DMS 273 (cell line): ENCODE measurements around the gene ZMYND8.

ENCODE experiments used
- DNase-seq: peaks from one replicate; lab custom pipeline; 2025; ENCODE audit not compliant: unreplicated experiment; lab: John Stamatoyannopoulos, UW

The ZMYND8 gene

GRCh38 chr20:47354714-47355488 is 1.6 kb downstream of the ZMYND8 start:
- no peak for DNase-seq

- DNase-seq, result no peak
These were observed 2.1 kb downstream of the ZMYND8 start for GRCh38 chr20:47354464-47354713.

DNA sequence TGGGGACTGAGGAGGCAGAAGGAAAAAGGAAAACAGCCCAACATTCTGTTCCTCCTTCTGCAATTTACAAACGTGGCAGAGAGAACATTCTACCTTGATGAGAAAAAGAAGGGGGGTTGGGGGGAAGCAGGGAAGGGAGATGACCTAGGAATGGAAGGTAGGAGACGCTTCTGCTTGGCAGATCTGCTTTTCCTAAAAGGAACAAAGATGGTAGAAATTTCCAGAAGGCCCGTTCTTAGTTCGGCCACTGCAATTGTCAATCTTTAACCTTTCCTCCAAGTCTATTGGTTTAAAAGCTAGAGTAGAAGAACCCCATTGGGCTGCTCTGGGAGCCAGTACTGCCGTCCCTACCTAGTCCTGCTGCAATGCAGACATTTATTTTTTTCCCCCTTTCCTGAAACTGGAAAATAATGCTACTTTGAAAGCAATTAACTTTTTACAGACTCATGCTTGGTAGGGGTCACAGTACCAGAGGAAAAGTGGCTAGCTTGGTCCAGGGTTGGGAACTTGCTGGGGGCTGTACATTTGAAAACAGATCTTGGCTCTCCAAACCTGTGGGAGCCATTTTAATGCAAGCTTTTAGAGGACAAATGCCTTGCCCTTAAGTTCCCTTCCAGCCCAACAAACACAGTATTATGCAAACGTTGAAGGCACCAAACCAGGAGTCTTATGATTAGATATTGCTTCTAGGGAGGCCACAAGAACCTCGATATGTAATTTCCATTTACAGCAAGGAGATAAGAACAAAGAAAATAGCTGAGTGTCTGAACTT is 2.6 kb downstream of the ZMYND8 start:
- peak; percentile 53 for DNase-seq

DNA sequence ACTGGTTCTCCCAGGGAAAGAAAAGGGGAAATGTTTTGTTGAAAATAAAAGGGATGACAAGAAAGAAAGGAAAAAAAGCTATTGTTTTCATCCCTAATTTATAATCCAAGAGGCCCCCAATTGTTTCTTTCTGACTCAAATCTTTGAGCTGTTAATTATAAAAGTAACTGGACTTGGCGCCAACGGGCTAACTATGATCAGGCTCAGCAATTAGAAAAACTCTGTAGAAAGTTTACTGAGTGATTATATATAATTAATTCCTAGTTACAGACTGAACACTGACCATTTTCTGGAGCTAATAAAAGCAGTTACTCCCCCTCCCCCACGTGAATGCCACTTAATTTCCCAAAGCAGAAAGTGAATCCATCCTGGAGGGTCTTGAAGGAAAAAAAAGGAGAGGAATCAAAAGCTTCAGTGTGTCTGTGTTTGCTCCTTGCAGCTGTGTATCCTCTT is 3.2 kb downstream of the ZMYND8 start:
- no peak for DNase-seq

GRCh38 chr20:47352332-47353238 is 3.9 kb downstream of the ZMYND8 start:
- DNase-seq, result peak; percentile 74

- DNase-seq, result peak; percentile 75
These were observed 4.7 kb downstream of the ZMYND8 start for GRCh38 chr20:47351643-47352331.

DNA sequence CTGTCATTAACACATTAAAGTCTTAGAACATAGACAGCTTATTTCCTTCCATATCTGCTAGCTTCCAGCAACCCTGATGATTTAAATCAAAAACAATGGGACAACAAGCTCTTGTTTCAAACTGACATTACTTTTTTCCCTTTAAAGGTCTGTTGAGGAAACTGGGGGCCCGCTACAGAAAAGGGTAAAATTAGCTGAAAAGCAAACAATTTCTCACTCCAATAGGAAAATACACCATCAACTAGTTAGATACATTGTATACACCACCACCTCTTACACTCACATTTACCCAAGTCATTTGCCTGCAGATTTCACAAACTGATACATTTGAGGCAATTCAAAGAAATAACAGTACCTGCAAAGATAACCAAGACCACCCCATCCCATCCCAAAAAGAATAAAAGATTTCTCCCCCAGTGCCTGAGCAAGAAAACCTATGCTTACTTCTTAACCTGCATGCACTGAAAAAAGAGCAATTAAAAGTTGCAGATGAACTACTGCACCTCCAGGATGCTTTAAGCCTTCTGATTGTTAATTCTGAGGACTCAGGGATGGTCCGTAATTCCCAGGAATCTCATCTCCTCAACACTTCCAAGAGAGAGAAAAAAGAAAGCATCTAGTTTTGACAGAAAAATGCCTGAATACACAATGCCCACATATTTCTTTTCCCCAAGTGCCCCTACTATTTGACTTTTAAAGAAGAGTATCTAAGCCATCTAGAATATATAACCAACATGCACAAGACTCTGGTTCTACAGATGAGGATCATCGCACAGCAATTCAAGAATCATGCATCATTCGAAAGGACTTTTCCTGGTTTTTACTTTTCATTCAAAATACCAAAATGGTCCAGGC is 5.6 kb downstream of the ZMYND8 start:
- no peak for DNase-seq

DNA sequence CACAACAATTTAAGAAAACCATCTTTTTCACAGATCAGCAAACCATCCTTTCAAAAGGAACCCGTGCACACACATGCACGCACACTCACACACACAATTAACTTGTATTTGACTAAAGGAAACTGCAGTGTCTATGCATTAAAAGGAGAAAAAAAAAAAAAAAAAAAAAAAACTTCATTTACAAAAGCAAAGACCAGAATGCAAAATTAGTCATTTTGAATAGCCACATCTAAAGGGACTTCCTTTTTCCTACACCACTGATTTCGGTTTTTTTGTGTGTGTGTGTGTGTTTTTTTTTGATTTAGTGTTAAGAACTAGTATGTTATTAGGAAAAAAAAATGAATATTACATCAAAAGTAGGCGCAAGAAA is 6.3 kb downstream of the ZMYND8 start:
- DNase-seq, result no peak

GRCh38 chr20:47349365-47350180 is 6.9 kb downstream of the ZMYND8 start:
- no peak for DNase-seq

DNA sequence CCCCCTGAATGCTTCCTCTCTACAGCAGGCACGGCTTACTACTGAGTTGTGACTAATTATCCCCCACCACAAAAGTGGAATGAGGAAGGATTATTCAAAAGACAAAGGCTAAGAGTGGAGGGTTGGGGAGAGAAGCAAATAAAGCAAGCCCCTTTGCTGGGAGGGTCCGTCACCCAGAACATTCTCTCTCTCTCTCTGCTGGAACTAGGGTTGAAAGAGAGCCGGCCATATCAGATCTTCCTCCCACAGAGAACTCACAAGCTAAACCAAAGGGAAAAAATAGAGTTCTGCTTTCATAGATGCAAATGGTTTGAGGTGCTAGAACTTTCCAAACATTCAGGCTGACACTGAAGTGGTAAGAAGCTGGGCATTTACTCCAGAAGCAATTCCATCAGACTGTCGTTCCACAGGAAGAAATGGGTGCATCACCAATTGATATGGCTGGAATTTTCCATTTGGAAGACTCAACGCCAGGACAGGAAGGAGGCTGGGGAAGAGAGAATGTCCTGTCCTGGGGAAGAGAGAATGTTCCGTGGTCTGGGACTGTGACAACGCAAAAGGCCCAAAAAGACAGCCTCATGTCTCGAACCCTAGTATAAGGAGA is 7.9 kb downstream of the ZMYND8 start:
- DNase-seq, result no peak

DNA sequence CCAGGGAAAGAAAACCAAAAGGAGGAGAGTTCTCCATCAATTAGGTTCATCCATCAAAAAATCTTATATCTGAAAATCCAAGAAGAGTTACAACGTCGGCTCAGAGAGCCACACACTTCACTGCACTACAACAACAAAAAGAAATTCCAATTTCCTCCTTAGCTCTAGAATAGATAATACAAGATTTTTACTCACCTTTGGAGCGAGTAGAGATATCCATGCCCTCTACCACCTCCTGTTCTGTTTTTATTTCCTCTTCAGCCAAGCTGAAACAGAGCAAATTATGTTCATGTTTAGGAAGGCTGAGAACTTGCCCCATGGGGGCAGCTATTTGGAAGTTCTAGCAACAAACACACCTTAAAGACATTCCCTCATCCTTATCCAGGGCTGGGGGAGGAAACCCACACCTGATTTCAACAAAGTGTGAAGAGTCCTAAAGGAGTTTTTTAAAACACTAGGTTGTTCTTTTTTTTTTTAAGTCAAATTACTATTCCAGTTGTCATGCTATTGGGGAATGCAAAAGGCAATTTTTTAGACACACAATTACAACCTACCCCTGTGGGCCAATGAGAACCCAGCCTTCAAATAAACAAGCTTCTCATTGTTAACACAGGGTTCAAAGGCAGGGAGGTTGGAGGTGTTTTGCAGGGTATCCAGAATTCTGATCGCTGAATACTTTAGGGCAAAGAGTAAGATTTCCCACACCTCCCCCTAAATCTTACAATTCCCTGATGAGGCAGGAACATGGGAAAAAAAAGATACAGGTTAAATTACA is 8.7 kb downstream of the ZMYND8 start:
- DNase-seq, result no peak

GRCh38 chr20:47346172-47346571 is 10.3 kb downstream of the ZMYND8 start:
- no peak for DNase-seq

DNA sequence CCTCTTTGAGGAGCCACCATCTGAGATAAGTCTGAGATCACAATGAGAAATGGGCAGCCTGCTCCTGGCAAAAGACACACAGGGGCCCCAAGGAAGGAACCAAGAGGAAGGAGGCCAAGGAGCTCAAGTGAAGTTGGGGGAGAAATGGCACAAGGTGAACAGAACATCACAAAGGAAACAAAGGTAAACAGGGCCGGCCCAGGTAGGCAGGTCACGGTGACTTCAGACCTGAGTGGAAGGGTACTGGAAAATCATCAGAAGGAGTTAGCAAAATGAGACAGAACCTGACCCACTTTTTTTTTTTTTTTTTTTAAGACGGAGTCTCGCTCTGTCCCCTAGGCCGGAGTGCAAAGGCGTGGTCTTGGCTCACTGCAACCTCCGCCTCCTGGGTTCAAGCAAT is 11.3 kb downstream of the ZMYND8 start:
- no peak for DNase-seq

DNA sequence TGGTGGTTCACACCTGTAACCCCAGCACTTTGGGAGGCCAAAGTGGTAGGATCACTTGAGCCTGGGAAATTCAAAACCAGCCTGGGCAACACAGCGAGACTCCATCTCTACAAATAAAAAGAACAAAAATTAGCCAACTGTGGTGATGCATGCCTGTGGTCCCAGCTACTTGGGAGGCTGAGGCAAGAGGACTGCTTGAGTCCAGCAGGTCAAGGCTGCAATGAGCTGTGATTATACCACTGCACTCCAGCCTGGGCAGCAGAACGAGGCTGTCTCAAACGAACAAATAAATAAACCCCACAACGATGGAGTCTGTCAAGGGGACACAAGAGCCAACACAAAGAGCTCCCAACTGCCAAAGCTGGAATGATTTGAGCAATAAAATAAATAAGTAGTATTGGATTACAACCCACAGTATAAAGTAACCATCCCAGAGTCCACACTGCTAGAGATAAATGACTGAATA is 13.5 kb downstream of the ZMYND8 start:
- DNase-seq, result no peak

DNA sequence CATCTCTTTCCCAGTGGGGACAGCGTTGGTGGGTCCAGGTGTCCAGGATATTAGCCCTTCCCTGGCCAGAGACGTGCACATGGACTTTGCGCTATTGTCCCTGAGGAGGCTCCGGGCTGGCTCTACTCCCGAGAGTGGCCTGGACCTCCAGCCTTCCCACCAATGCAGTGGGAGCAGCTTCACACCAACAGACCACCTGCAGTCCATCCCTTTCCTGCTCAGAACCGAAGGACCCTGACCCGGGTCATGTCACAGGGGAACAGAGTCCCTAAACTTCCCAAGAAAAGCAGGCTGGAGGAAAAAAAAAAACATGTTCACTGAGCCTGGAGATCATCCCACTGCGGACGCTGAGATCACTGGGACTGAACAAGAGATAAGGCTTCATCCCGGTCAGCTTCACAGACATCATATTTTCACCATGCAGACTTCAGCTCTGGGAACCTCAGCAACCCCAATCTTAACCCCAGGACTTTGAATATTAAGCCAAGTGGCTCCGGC is 18.3 kb downstream of the ZMYND8 start:
- DNase-seq, result no peak

GRCh38 chr20:47337413-47337812 is 19.1 kb downstream of the ZMYND8 start:
- no peak for DNase-seq

DNA sequence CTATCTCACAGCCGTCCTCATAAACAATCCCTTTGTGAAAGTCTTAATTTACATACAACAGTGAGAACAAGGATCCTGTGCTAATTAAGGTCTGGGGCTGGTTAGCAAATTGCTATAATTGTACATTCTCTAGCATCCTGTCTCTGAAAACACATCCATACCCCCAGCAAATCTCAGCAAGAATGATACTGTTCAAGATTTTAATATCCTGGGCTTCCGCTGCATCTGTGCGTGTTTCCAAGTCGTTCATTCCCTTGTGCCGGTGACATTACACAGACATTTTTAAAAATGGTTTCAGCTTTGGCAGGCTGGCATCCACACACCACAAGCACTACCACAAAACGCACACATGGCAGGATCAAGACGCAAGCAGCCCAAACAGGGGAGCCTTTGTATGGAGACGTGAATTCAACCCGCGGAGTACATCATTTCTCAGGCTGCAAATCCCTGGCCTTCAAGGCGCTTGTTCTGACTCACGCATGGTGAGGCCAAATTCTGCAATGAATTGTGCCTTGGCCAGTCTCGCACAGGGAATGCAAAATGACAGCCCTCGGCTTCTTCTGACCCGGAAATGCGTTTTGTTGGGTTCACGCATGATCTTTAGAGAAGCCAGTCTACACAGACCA is 20.3 kb downstream of the ZMYND8 start:
- peak; percentile 29 for DNase-seq
